Neutrophil (primary cell): ENCODE measurements around the gene HCRTR1.
A peak's percentile ranks its signal among the peaks of the same experiment; 100 is the strongest.

ENCODE experiments used
- H3K27ac ChIP-seq: fragments of 200-600 bp; sonication (generic); 2 replicates; pipeline ENCODE4 v1.5.1; 2016; ENCODE audit warnings: mild to moderate bottlenecking, moderate library complexity
- H3K27me3 ChIP-seq: fragments of 200-600 bp; sonication (generic); 2 replicates; pipeline ENCODE4 v1.6.0; 2016; ENCODE audit warnings: mild to moderate bottlenecking
- H3K36me3 ChIP-seq: fragments of 200-600 bp; sonication (generic); 2 replicates; pipeline ENCODE4 v1.5.1; 2017
- H3K4me1 ChIP-seq, 2 experiments: fragments of 200-600 bp in 1 of 2; sonication (generic) in 1 of 2; 1 replicate in 1 of 2; 2 replicates in 1 of 2; pipeline versions ENCODE4 v1.5.1 to v1.6.1; 2013 to 2016; ENCODE audit warnings: low read depth in 1 of 2, low read length in 1 of 2, mild to moderate bottlenecking in 1 of 2, moderate library complexity in 1 of 2; ENCODE audit not compliant: control insufficient read depth in 1 of 2, insufficient read depth in 1 of 2
- H3K4me3 ChIP-seq, 2 experiments: fragments of 200-600 bp in 1 of 2; sonication (generic) in 1 of 2; 1 replicate in 1 of 2; 2 replicates in 1 of 2; pipeline ENCODE4 v1.5.1; 2013 to 2016; ENCODE audit warnings: low read depth in 1 of 2, low read length in 1 of 2, mild to moderate bottlenecking in 1 of 2, moderate library complexity in 1 of 2
- H3K9me3 ChIP-seq: fragments of 200-600 bp; sonication (generic); 2 replicates; pipeline ENCODE4 v1.5.1; 2016
- CTCF ChIP-seq: fragments of 200-600 bp; sonication (generic); IDR thresholded peaks from 2 replicates; pipeline ENCODE4 v1.5.1; 2016; ENCODE audit warnings: antibody characterized with exemption

The HCRTR1 gene

GRCh38 chr1:31615414-31615813 lies 2.1 kb upstream of the HCRTR1 start:
- peaks cover 46% of the 10 kb centered on the region for H3K27me3 ChIP-seq
- no peak overlapping the region for H3K4me3 ChIP-seq
- no peaks in the 10 kb centered on the region for H3K9me3 ChIP-seq
- TF ChIP-seq CTCF, result no peak
- H3K27ac ChIP-seq, result no peak overlapping the region
- H3K36me3 ChIP-seq, result no peaks in the 10 kb centered on the region
- H3K4me1 ChIP-seq, result peaks cover 10 to 21% of the 10 kb centered on the region in 2 experiments

GRCh38 chr1:31615939-31616338 lies 1.6 kb upstream of the HCRTR1 start:
- no peak overlapping the region for H3K4me3 ChIP-seq
- no peaks in the 10 kb centered on the region for H3K9me3 ChIP-seq
- H3K27me3 ChIP-seq, result peaks cover 46% of the 10 kb centered on the region
- H3K27ac ChIP-seq, result no peak overlapping the region
- TF ChIP-seq CTCF, result no peak
- no peaks in the 10 kb centered on the region for H3K36me3 ChIP-seq
- peaks cover 6 to 17% of the 10 kb centered on the region in 2 experiments for H3K4me1 ChIP-seq

- no peaks in the 10 kb centered on the region for H3K36me3 ChIP-seq
- no peak for TF ChIP-seq CTCF
- peak overlapping the region in 1 of 2 experiments; percentile 39 for H3K4me3 ChIP-seq
- no peaks in the 10 kb centered on the region for H3K9me3 ChIP-seq
- peaks cover 46% of the 10 kb centered on the region for H3K27me3 ChIP-seq
- H3K27ac ChIP-seq, result no peak overlapping the region
- H3K4me1 ChIP-seq, result peaks cover 0 to 9% of the 10 kb centered on the region in 2 experiments
These were observed 642 bp downstream of the HCRTR1 start for GRCh38 chr1:31617916-31618746.

GRCh38 chr1:31618916-31619846 lies 1.7 kb downstream of the HCRTR1 start:
- Histone ChIP-seq H3K36me3 (peaks cover 9% of the 10 kb centered on the region), H3K27ac (no peak overlapping the region), H3K27me3 (peaks cover 46% of the 10 kb centered on the region), H3K4me1 (peaks cover 0 to 9% of the 10 kb centered on the region in 2 experiments), H3K9me3 (no peaks in the 10 kb centered on the region), H3K4me3 (no peak overlapping the region)
- TF ChIP-seq CTCF, result no peak

- peaks cover 0 to 9% of the 10 kb centered on the region in 2 experiments for H3K4me1 ChIP-seq
- peaks cover 40% of the 10 kb centered on the region for H3K27me3 ChIP-seq
- no peaks in the 10 kb centered on the region for H3K9me3 ChIP-seq
- no peak overlapping the region for H3K27ac ChIP-seq
- H3K36me3 ChIP-seq, result peaks cover 24% of the 10 kb centered on the region
- no peak for TF ChIP-seq CTCF
- no peak overlapping the region for H3K4me3 ChIP-seq
These were observed 3.4 kb downstream of the HCRTR1 start for GRCh38 chr1:31620631-31621497.
